Panc1 (cell line): Measurements from ENCODE around the gene RPL38.

Experiments used
- CTCF ChIP-seq: fragments of 450-650 bp; IDR thresholded peaks from 2 replicates; pipeline ENCODE4 v1.5.1; 2017; ENCODE audit warnings: mild to moderate bottlenecking
- POLR2AphosphoS5 ChIP-seq: IDR thresholded peaks from 2 replicates; pipeline ENCODE4 v1.6.1; 2012; ENCODE audit warnings: mild to moderate bottlenecking, low read depth, low read length, moderate library complexity
- REST ChIP-seq, 2 experiments: IDR thresholded peaks; 2 replicates each; pipeline ENCODE4 v1.6.1; 2011 to 2012; ENCODE audit warnings: low read depth in 2 of 2, control low read depth in 1 of 2, low read length in 1 of 2, mild to moderate bottlenecking in 1 of 2, moderate library complexity in 1 of 2; ENCODE audit not compliant: insufficient read depth in 1 of 2
- SIN3A ChIP-seq: IDR thresholded peaks from 2 replicates; pipeline ENCODE4 v1.6.1; 2012; ENCODE audit warnings: low read depth, mild to moderate bottlenecking, low read length, moderate library complexity, borderline replicate concordance; ENCODE audit not compliant: insufficient read depth
- TCF7L2 ChIP-seq: IDR thresholded peaks from 2 replicates; pipeline ENCODE4 v1.6.1; 2011; ENCODE audit warnings: mild to moderate bottlenecking, low read depth, low read length, inconsistent platforms

GRCh38 chr17:74235911-74236371, 32.5 kb downstream of the RPL38 start:
- no peak for TF ChIP-seq SIN3A
- no peak for TF ChIP-seq CTCF
- TF ChIP-seq POLR2AphosphoS5: no peak
- TF ChIP-seq REST (IDR thresholded peaks at IDR 0.05; ENCODE audit: insufficient read depth in 1 of 2, low read depth in 2 of 2, low read length in 1 of 2): no peak
- no peak for TF ChIP-seq TCF7L2
